ENCODE data around the gene MAP6D1. TPM values are rescaled to one million over a fixed set of nuclear protein-coding genes. Genes with fewer than 3 reads are reported as not detected.

MAP6D1 gene
- total and polyA plus RNA-seq, 2 donors (not counting 1 experiment from before 2014, with no cell fraction given), result 0.46 to 4.2 TPM

GRCh38 chr3:183782576-183783276 is 42.7 kb downstream of the MAP6D1 start:
- Histone ChIP-seq H3K4me3 (ENCODE audit: control extremely low read depth in 1 of 5, extremely low read depth in 1 of 5, insufficient read depth in 1 of 5, low read depth in 2 of 5, low read length in 4 of 5) (no peak overlapping the region), H3K36me3 (replicated peaks in 1 of 2; ENCODE audit: control extremely low read depth in 1 of 2, control insufficient read depth in 1 of 2, extremely low read depth in 1 of 2, insufficient read depth in 2 of 2, low read length in 1 of 2) (peaks cover 17 to 55% of the 10 kb centered on the region in 2 experiments), H3K9ac (ENCODE audit: low read length) (no peak overlapping the region), H3K4me2 (replicated peaks; ENCODE audit: low read depth, low read length, poor library complexity, severe bottlenecking) (no peak overlapping the region), H2AFZ (ENCODE audit: insufficient read depth, low read depth, low read length, poor library complexity, severe bottlenecking) (no peak overlapping the region), H3K4me1 (ENCODE audit: control insufficient read depth in 2 of 2, insufficient read depth in 2 of 2, low read length in 2 of 2) (no peaks in the 10 kb centered on the region), H3K9me3 (ENCODE audit: control extremely low read depth in 1 of 3, control insufficient read depth in 2 of 3, insufficient read depth in 1 of 3, low read length in 2 of 3) (no peaks in the 10 kb centered on the region), H3K27ac (ENCODE audit: low read length in 2 of 2) (no peak overlapping the region), H3K79me2 (ENCODE audit: control insufficient read depth, insufficient read depth, low read length) (no peaks in the 10 kb centered on the region), H4K20me1 (ENCODE audit: control insufficient read depth, insufficient read depth, low read length, poor library complexity, severe bottlenecking) (no peaks in the 10 kb centered on the region), H3K27me3 (replicated peaks in 1 of 4; ENCODE audit: control extremely low read depth in 1 of 4, control insufficient read depth in 3 of 4, insufficient read depth in 4 of 4, low read length in 3 of 4) (no peaks in the 10 kb centered on the region)
- TF ChIP-seq, protein P1, sequence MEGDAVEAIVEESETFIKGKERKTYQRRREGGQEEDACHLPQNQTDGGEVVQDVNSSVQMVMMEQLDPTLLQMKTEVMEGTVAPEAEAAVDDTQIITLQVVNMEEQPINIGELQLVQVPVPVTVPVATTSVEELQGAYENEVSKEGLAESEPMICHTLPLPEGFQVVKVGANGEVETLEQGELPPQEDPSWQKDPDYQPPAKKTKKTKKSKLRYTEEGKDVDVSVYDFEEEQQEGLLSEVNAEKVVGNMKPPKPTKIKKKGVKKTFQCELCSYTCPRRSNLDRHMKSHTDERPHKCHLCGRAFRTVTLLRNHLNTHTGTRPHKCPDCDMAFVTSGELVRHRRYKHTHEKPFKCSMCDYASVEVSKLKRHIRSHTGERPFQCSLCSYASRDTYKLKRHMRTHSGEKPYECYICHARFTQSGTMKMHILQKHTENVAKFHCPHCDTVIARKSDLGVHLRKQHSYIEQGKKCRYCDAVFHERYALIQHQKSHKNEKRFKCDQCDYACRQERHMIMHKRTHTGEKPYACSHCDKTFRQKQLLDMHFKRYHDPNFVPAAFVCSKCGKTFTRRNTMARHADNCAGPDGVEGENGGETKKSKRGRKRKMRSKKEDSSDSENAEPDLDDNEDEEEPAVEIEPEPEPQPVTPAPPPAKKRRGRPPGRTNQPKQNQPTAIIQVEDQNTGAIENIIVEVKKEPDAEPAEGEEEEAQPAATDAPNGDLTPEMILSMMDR (IDR thresholded peaks at IDR 0.05), result no peak
- no peak for TF ChIP-seq EZH2 (IDR thresholded peaks at IDR 0.05; ENCODE audit: borderline replicate concordance, insufficient read depth, low read depth, low read length, poor library complexity, severe bottlenecking)
- POLR2A ChIA-PET, result no interaction called here
- H3K27me3 Mint-ChIP-seq, result no peaks in the 10 kb centered on the region
- 100% methylated on average over 5 of the region's 7 CpGs for WGBS (ENCODE audit: insufficient coverage)
- no peaks in the 10 kb centered on the region for H3K9me3 Mint-ChIP-seq (ENCODE audit: insufficient read depth)
- DNase-seq (no peak), ATAC-seq (ENCODE audit: low read depth) (no peak)
- peaks cover 14% of the 10 kb centered on the region for H3K4me1 Mint-ChIP-seq
- CTCF ChIA-PET, result no interaction called here
- no peak overlapping the region for H3K27ac Mint-ChIP-seq
- no peak overlapping the region for H3K4me3 Mint-ChIP-seq
- intact Hi-C loops (cut with micrococcal nuclease), result no loop called here

- Histone ChIP-seq H3K79me2 (ENCODE audit: control insufficient read depth, insufficient read depth, low read length) (no peaks in the 10 kb centered on the region), H3K27ac (ENCODE audit: low read length in 2 of 2) (no peak overlapping the region), H3K4me1 (ENCODE audit: control insufficient read depth in 2 of 2, insufficient read depth in 2 of 2, low read length in 2 of 2) (no peaks in the 10 kb centered on the region), H3K27me3 (replicated peaks in 1 of 4; ENCODE audit: control extremely low read depth in 1 of 4, control insufficient read depth in 3 of 4, insufficient read depth in 4 of 4, low read length in 3 of 4) (no peaks in the 10 kb centered on the region), H3K4me2 (replicated peaks; ENCODE audit: low read depth, low read length, poor library complexity, severe bottlenecking) (no peak overlapping the region), H2AFZ (ENCODE audit: insufficient read depth, low read depth, low read length, poor library complexity, severe bottlenecking) (no peak overlapping the region), H3K9ac (ENCODE audit: low read length) (no peak overlapping the region), H3K9me3 (ENCODE audit: control extremely low read depth in 1 of 3, control insufficient read depth in 2 of 3, insufficient read depth in 1 of 3, low read length in 2 of 3) (no peaks in the 10 kb centered on the region), H3K4me3 (ENCODE audit: control extremely low read depth in 1 of 5, extremely low read depth in 1 of 5, insufficient read depth in 1 of 5, low read depth in 2 of 5, low read length in 4 of 5) (no peak overlapping the region), H3K36me3 (replicated peaks in 1 of 2; ENCODE audit: control extremely low read depth in 1 of 2, control insufficient read depth in 1 of 2, extremely low read depth in 1 of 2, insufficient read depth in 2 of 2, low read length in 1 of 2) (peaks cover 16 to 59% of the 10 kb centered on the region in 2 experiments), H4K20me1 (ENCODE audit: control insufficient read depth, insufficient read depth, low read length, poor library complexity, severe bottlenecking) (no peaks in the 10 kb centered on the region)
- no peaks in the 10 kb centered on the region for H3K9me3 Mint-ChIP-seq (ENCODE audit: insufficient read depth)
- ChIA-PET POLR2A (no interaction called here), CTCF (no interaction called here)
- 100% methylated on average over 4 of the region's 6 CpGs for WGBS (ENCODE audit: insufficient coverage)
- H3K27ac Mint-ChIP-seq, result no peak overlapping the region
- no peak for DNase-seq
- intact Hi-C loops (cut with micrococcal nuclease), result no loop called here
- peaks cover 14% of the 10 kb centered on the region for H3K4me1 Mint-ChIP-seq
- ATAC-seq (ENCODE audit: low read depth), result no peak
- no peaks in the 10 kb centered on the region for H3K27me3 Mint-ChIP-seq
- H3K4me3 Mint-ChIP-seq, result no peak overlapping the region
- TF ChIP-seq EZH2 (IDR thresholded peaks at IDR 0.05; ENCODE audit: borderline replicate concordance, insufficient read depth, low read depth, low read length, poor library complexity, severe bottlenecking), result no peak
- TF ChIP-seq, protein P1 (IDR thresholded peaks at IDR 0.05), result no peak
Measured at GRCh38 chr3:183781246-183781645, 44.1 kb downstream of the MAP6D1 start.
